Nephron progenitor cell (in vitro differentiated cells): ENCODE measurements around the gene ABCC8.

Source experiments
- DNase-seq: peaks from one replicate; pipeline ENCODE4 v3.0.0; 2021
- H3K27ac Mint-ChIP-seq: 2 replicates; pipeline ENCODE4 v1.8.0; 2021; ENCODE audit warnings: mild to moderate bottlenecking, moderate library complexity, mixed read lengths
- H3K27me3 Mint-ChIP-seq: 2 replicates; pipeline ENCODE4 v1.8.0; 2021; ENCODE audit warnings: mild to moderate bottlenecking, low read depth, mixed read lengths; ENCODE audit not compliant: poor library complexity
- H3K36me3 Mint-ChIP-seq: 2 replicates; pipeline ENCODE4 v1.8.0; 2021; ENCODE audit warnings: low read depth, mixed read lengths
- H3K4me1 Mint-ChIP-seq: 2 replicates; pipeline ENCODE4 v1.8.0; 2021; ENCODE audit warnings: mixed read lengths
- H3K4me3 Mint-ChIP-seq: 2 replicates; pipeline ENCODE4 v1.8.0; 2021; ENCODE audit warnings: mild to moderate bottlenecking, moderate library complexity, mixed read lengths
- H3K9me3 Mint-ChIP-seq: 2 replicates; pipeline ENCODE4 v1.8.0; 2021; ENCODE audit warnings: mild to moderate bottlenecking, moderate library complexity, mixed read lengths
- TF ChIP-seq, protein P1 (sequence below): fragments of 200-600 bp; sonication (generic); IDR thresholded peaks from 2 replicates; pipeline ENCODE4 v1.5.0; 2021; ENCODE audit warnings: antibody characterized with exemption

ABCC8 gene

DNA sequence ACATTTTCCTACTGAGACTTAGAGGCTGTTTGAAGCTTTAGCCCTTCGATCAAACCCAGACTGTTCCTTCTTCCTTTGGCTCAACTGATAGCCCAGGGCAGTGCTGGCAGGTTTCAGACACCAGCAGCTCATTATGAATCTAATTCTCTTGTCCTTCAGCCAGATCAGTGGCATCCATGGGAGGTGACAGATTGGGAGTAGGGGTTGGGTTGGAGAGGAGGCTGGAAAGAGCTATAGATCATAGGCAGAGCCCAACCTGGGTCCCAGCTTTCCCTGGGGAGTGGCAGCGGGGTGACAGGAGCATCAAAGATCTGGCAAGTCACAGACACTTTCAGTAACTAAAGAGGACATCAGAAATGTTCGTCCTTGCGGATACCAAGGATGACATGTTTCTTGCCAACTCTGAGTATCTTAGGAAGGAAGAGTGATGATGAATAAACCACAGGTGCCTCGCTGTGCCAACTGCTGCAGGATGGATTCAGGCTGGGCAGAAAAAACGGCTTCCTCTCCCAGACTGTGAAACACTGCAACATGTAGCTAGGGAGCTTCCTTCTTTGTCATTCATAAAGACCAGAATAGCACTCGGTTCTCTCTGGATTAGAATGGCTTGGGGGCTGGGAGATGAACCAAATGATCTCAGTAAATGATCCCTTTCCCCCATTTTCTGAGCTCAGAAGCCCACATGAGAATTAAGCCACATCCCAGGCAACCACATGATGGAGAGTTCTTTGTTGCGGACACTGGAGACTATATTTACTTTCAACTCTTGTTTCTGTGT, 19.1 kb downstream of the ABCC8 start:
- Mint-ChIP-seq H3K9me3 (no peaks in the 10 kb centered on the region), H3K27me3 (peaks cover 18% of the 10 kb centered on the region), H3K36me3 (no peaks in the 10 kb centered on the region), H3K4me3 (no peak overlapping the region), H3K27ac (no peak overlapping the region), H3K4me1 (no peaks in the 10 kb centered on the region)
- no peak for DNase-seq
- TF ChIP-seq, protein P1, sequence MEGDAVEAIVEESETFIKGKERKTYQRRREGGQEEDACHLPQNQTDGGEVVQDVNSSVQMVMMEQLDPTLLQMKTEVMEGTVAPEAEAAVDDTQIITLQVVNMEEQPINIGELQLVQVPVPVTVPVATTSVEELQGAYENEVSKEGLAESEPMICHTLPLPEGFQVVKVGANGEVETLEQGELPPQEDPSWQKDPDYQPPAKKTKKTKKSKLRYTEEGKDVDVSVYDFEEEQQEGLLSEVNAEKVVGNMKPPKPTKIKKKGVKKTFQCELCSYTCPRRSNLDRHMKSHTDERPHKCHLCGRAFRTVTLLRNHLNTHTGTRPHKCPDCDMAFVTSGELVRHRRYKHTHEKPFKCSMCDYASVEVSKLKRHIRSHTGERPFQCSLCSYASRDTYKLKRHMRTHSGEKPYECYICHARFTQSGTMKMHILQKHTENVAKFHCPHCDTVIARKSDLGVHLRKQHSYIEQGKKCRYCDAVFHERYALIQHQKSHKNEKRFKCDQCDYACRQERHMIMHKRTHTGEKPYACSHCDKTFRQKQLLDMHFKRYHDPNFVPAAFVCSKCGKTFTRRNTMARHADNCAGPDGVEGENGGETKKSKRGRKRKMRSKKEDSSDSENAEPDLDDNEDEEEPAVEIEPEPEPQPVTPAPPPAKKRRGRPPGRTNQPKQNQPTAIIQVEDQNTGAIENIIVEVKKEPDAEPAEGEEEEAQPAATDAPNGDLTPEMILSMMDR = no peak

DNA sequence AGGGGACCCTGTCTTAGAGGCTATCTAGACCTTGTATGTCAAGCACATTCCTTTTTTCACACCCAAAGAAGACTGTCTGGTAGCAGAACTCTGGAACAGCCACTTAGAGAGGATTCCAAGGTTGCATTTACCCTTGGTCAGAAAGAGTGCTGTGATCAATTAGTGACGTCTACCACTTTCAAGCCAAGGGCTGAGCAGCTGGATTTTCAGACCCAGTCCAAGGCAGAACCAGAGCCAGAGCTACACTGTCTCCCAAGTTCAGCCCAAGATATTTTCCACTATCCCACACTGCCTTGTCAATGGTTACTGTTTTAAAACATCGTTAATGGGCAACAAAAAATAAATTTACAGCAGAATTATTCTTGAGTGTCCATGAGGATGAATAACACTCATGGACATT, 24.0 kb downstream of the ABCC8 start:
- H3K27me3 Mint-ChIP-seq = peaks cover 23% of the 10 kb centered on the region
- no peak overlapping the region for H3K27ac Mint-ChIP-seq
- no peaks in the 10 kb centered on the region for H3K36me3 Mint-ChIP-seq
- no peak for DNase-seq
- TF ChIP-seq, protein P1 = no peak
- peaks cover 5% of the 10 kb centered on the region for H3K4me1 Mint-ChIP-seq
- H3K4me3 Mint-ChIP-seq = no peak overlapping the region
- no peaks in the 10 kb centered on the region for H3K9me3 Mint-ChIP-seq

DNA sequence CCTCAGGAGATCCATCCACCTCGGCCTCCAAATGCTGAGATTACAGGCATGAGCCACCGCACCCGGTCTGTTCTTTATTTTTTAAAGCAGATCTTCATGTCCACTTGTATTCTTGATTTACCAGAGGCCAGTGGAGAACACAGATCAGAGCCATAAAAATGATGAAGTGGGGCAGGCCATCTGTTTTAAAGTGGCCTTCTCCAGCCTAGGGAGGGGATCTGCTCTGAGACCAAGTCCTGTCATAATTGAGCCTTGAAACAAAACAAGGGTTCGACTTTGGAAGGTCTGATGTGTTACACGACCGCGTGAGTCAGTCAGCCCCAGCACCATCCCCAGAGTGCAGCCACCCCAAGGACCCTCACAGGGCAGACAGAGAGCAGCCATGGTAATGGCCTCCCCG, 27.5 kb downstream of the ABCC8 start:
- Mint-ChIP-seq H3K36me3 (no peaks in the 10 kb centered on the region), H3K4me1 (peaks cover 10% of the 10 kb centered on the region), H3K27me3 (peaks cover 23% of the 10 kb centered on the region), H3K4me3 (no peak overlapping the region), H3K9me3 (no peaks in the 10 kb centered on the region), H3K27ac (no peak overlapping the region)
- DNase-seq = no peak
- TF ChIP-seq, protein P1 = no peak

DNA sequence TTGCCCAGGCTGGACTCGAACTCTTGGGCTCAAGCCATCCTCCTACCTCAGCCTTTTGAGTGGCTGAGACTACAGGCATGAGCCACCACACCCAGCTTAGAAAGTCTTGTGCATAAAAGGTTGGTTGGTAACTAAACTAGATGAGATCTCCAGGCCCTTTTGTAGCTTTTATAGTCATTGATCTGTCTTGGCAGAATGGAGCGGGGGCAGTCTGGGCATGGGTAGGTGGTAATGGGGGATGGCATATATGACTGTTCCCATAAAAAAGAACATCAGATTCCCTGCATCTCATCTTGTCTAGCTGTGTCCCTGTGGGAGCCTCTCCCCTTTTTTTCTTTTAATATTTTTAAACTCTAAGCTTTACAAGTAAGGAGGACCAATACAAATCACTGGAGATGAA, 30.2 kb downstream of the ABCC8 start:
- Mint-ChIP-seq H3K27me3 (peaks cover 35% of the 10 kb centered on the region), H3K36me3 (no peaks in the 10 kb centered on the region), H3K4me1 (peaks cover 14% of the 10 kb centered on the region), H3K27ac (no peak overlapping the region), H3K4me3 (no peak overlapping the region), H3K9me3 (peaks cover under 1% of the 10 kb centered on the region)
- no peak for DNase-seq
- TF ChIP-seq, protein P1 = no peak

DNA sequence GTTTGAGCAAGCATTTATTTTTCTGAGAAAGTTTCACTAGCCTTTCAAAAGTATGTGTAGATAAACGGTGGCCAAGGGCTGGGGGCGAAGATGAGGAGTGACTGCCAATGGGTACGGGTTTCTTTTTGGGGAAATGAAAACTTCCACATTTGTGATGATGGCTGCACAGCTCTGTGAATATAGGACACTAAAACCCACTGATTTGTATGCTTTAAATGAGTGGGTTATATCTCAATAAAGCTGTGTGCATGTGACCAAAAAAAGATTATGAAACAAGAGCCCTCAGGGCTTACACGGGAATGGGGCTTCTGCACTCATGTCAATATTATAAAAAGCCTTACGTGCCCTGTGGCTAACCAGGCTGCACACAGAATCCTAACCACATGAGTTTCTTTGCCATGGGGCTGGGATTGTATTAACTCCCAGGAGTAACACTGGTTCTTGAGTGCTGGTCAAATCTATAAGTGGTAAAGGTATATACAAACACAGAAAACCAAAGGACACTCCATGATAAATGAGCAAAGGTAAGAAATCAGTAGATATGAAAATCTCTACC, 31.3 kb downstream of the ABCC8 start:
- Mint-ChIP-seq H3K4me1 (peaks cover 20% of the 10 kb centered on the region), H3K27ac (no peak overlapping the region), H3K4me3 (no peak overlapping the region), H3K36me3 (no peaks in the 10 kb centered on the region), H3K27me3 (peaks cover 36% of the 10 kb centered on the region), H3K9me3 (peaks cover 4% of the 10 kb centered on the region)
- DNase-seq = no peak
- TF ChIP-seq, protein P1 = no peak
